ENCODE measurements around the gene HS1BP3.

The HS1BP3 gene

GRCh38 chr2:20663196-20664070 is 12.5 kb upstream of the HS1BP3 start:
- DNase-seq: no peak

GRCh38 chr2:20662308-20662937 is 11.5 kb upstream of the HS1BP3 start:
- DNase-seq: no peak

GRCh38 chr2:20661421-20662307 is 10.8 kb upstream of the HS1BP3 start:
- DNase-seq: peak; percentile 73

- DNase-seq: no peak
Measured at GRCh38 chr2:20660506-20661420, 9.9 kb upstream of the HS1BP3 start.

GRCh38 chr2:20657522-20658235 is 6.8 kb upstream of the HS1BP3 start:
- no peak for DNase-seq

- no peak for DNase-seq
Measured at GRCh38 chr2:20656561-20656960, 5.7 kb upstream of the HS1BP3 start.

- DNase-seq: no peak
Measured at GRCh38 chr2:20654535-20654813, 3.6 kb upstream of the HS1BP3 start.

GRCh38 chr2:20653695-20654534 is 3.0 kb upstream of the HS1BP3 start:
- no peak for DNase-seq

GRCh38 chr2:20652673-20653575 is 2.0 kb upstream of the HS1BP3 start:
- DNase-seq: no peak

GRCh38 chr2:20652141-20652540 is 1.2 kb upstream of the HS1BP3 start:
- no peak for DNase-seq

- no peak for DNase-seq
Measured at GRCh38 chr2:20651731-20652099, 817 bp upstream of the HS1BP3 start.

GRCh38 chr2:20650393-20650876 is 463 bp downstream of the HS1BP3 start:
- peak; percentile 20 for DNase-seq

GRCh38 chr2:20649976-20650375 is 922 bp downstream of the HS1BP3 start:
- no peak for DNase-seq

- DNase-seq: no peak
Measured at GRCh38 chr2:20649576-20649975, 1.3 kb downstream of the HS1BP3 start.

GRCh38 chr2:20648831-20649230 is 2.1 kb downstream of the HS1BP3 start:
- DNase-seq: no peak

- no peak for DNase-seq
Measured at GRCh38 chr2:20648206-20648605, 2.7 kb downstream of the HS1BP3 start.

- DNase-seq: no peak
Measured at GRCh38 chr2:20647738-20648137, 3.2 kb downstream of the HS1BP3 start.

- no peak for DNase-seq
Measured at GRCh38 chr2:20647211-20647610, 3.7 kb downstream of the HS1BP3 start.

- DNase-seq: no peak
Measured at GRCh38 chr2:20646446-20646845, 4.5 kb downstream of the HS1BP3 start.

GRCh38 chr2:20645761-20646160 is 5.1 kb downstream of the HS1BP3 start:
- no peak for DNase-seq

All from activated CD4-positive, alpha-beta T cell treated with anti-CD3 and anti-CD28 coated beads for 48 hours (primary cell).